ENCODE measurements around the gene DDX50. TPM values are rescaled to one million over a fixed set of nuclear protein-coding genes. Genes with fewer than 3 reads are reported as not detected.
A peak's percentile ranks its signal among the peaks of the same experiment; 100 is the strongest.

DDX50 gene
- total RNA-seq, 1 experiment from 2014 or later: 33.8 TPM

DNA sequence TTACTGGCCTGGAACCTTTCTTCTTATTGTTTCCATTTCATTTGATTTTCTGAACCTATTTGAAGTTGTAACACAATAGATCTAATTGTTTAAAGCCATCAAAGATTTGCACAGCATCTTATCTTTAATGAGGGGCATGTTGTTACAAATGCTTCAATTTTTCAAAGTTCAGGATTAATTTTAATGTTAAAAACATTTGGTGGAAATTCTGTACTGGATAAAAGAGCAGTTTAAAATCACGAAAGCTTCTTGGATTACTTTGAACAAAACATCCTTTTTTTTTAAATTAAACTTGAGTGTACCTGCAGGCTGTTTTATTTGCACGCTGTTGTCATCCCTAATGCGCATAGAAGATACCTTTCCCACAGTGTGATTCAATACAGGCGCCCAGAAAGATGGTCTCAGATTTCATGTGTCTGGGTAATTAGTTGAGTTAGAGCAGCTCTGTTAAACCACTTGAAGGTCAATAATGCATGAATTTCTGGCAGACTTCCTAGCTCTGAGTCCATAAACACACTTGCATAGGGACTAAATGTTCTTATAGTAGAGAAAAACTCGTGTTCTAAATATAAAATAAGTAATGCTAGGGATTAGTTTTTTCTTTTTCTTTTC, 29.3 kb upstream of the DDX50 start:
- 0 out of 2 replicates have a peak, but pooled peaks cover 8% of the 10 kb centered on the region for H3K9me3 ChIP-seq (ENCODE audit: insufficient read depth, low read depth)
- no TSS peak for BruUV-seq (replicated peaks)
- H3F3A ChIP-seq (ENCODE audit: insufficient read depth, low read depth): 0 out of 2 replicates have a peak, but pooled peaks cover 4% of the 10 kb centered on the region
- intact Hi-C loops (cut with micrococcal nuclease; ENCODE audit: unreplicated experiment): no loop called here
- no peaks in the 10 kb centered on the region for H3K27me3 ChIP-seq (ENCODE audit: insufficient read depth, low read depth)
- TF ChIP-seq EZH2 (IDR thresholded peaks at IDR 0.05; ENCODE audit: low read depth): no peak
- TF ChIP-seq, protein P1, sequence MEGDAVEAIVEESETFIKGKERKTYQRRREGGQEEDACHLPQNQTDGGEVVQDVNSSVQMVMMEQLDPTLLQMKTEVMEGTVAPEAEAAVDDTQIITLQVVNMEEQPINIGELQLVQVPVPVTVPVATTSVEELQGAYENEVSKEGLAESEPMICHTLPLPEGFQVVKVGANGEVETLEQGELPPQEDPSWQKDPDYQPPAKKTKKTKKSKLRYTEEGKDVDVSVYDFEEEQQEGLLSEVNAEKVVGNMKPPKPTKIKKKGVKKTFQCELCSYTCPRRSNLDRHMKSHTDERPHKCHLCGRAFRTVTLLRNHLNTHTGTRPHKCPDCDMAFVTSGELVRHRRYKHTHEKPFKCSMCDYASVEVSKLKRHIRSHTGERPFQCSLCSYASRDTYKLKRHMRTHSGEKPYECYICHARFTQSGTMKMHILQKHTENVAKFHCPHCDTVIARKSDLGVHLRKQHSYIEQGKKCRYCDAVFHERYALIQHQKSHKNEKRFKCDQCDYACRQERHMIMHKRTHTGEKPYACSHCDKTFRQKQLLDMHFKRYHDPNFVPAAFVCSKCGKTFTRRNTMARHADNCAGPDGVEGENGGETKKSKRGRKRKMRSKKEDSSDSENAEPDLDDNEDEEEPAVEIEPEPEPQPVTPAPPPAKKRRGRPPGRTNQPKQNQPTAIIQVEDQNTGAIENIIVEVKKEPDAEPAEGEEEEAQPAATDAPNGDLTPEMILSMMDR (conservative IDR thresholded peaks at IDR 0.05): no peak
- no peak overlapping the region for H2AFZ ChIP-seq
- no peaks in the 10 kb centered on the region for H3K79me2 ChIP-seq (ENCODE audit: low read depth)
- peak in 1 of 2 experiments; percentile 80 for DNase-seq
- H3K4me3 ChIP-seq: no peak overlapping the region
- H3K27ac ChIP-seq: no peak overlapping the region
- H3K9me2 ChIP-seq (ENCODE audit: insufficient read depth): no peaks in the 10 kb centered on the region
- peak overlapping the region; percentile 10; the same call in 1 of the 2 replicates for H3K4me2 ChIP-seq
- ChIA-PET POLR2A (ENCODE audit: unreplicated experiment) (interaction anchor here (0.5 kb wide), 1 partner anchor 33 kb away, joined by 10 read pairs; no protein-coding TSS in a partner anchor), CTCF (interaction anchor here (0.6 kb wide), 1 partner anchor 96 kb away, joined by 17 read pairs; no protein-coding TSS in a partner anchor)
- H3K4me1 ChIP-seq (replicated peaks; ENCODE audit: insufficient read depth): peaks cover 11% of the 10 kb centered on the region
- no peaks in the 10 kb centered on the region for H4K20me1 ChIP-seq (ENCODE audit: insufficient read depth)
- H3K36me3 ChIP-seq (ENCODE audit: low read depth): no peaks in the 10 kb centered on the region

DNA sequence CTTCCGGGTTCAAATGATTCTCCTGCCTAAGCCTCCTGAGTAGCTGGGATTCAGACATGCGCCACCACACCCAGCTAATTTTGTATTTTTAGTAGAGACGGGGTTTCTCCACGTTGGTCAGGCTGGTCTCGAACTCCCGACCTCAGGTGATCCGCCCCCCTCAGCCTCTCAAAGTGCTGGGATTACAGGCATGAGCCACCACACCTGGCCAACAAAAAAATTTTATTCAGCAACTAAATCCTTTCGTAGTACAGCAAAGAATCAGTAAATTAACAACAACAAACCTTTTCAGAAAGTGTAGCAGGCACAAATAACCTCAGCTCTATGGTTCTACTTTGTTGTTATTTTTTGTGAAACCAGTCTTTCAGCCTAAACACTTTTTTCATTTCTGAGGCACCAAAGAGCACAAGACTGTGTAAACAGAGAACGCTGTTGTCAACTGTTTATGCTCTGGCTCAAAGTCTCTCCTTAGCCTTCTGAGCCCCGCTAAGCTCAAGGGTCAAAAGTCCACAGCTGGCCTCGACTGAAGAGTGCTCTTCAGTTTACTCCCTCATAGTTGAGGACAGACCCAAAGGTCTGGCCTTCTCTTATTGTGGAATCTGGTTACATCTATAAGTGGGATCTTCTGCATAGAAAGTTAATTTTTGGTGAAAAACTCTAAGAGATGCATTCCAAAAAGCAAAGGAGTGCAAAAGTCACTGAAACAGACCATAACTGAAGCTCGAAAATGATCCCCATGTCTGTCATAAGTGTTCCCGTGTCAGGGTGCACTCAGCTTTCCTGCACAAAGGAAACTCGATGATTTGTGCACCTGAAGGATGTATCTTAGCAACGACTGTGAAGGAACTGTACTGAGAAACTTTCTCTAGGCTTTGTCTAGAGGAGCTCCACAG, 24.6 kb upstream of the DDX50 start:
- H3K4me1 ChIP-seq (replicated peaks; ENCODE audit: insufficient read depth): peaks cover 9% of the 10 kb centered on the region
- 0 out of 2 replicates have a peak, but pooled peaks cover 4% of the 10 kb centered on the region for H3F3A ChIP-seq (ENCODE audit: insufficient read depth, low read depth)
- no peaks in the 10 kb centered on the region for H3K9me2 ChIP-seq (ENCODE audit: insufficient read depth)
- no peak overlapping the region for H3K27ac ChIP-seq
- ChIA-PET POLR2A (ENCODE audit: unreplicated experiment) (interaction anchor here (0.6 kb wide), 1 partner anchor 61 kb away, joined by 12 read pairs; no protein-coding TSS in a partner anchor), CTCF (no interaction called here)
- BruUV-seq (replicated peaks): no TSS peak
- no peaks in the 10 kb centered on the region for H3K27me3 ChIP-seq (ENCODE audit: insufficient read depth, low read depth)
- intact Hi-C loops (cut with micrococcal nuclease; ENCODE audit: unreplicated experiment): no loop called here
- no peaks in the 10 kb centered on the region for H3K36me3 ChIP-seq (ENCODE audit: low read depth)
- no peak overlapping the region for H3K4me3 ChIP-seq
- H4K20me1 ChIP-seq (ENCODE audit: insufficient read depth): no peaks in the 10 kb centered on the region
- DNase-seq: no peak
- H3K79me2 ChIP-seq (ENCODE audit: low read depth): no peaks in the 10 kb centered on the region
- no peak for TF ChIP-seq EZH2 (IDR thresholded peaks at IDR 0.05; ENCODE audit: low read depth)
- TF ChIP-seq, protein P1 (conservative IDR thresholded peaks at IDR 0.05): no peak
- no peaks in the 10 kb centered on the region for H3K9me3 ChIP-seq (ENCODE audit: insufficient read depth, low read depth)
- H3K4me2 ChIP-seq: no peak overlapping the region
- no peak overlapping the region for H2AFZ ChIP-seq

- no peaks in the 10 kb centered on the region for H4K20me1 ChIP-seq (ENCODE audit: insufficient read depth)
- no peak overlapping the region for H3K4me3 ChIP-seq
- H3F3A ChIP-seq (ENCODE audit: insufficient read depth, low read depth): 0 out of 2 replicates have a peak, but pooled peaks cover 4% of the 10 kb centered on the region
- H3K9me2 ChIP-seq (ENCODE audit: insufficient read depth): no peaks in the 10 kb centered on the region
- H3K79me2 ChIP-seq (ENCODE audit: low read depth): no peaks in the 10 kb centered on the region
- no peaks in the 10 kb centered on the region for H3K4me1 ChIP-seq (replicated peaks; ENCODE audit: insufficient read depth)
- no peaks in the 10 kb centered on the region for H3K27me3 ChIP-seq (ENCODE audit: insufficient read depth, low read depth)
- TF ChIP-seq EZH2 (IDR thresholded peaks at IDR 0.05; ENCODE audit: low read depth): no peak
- TF ChIP-seq, protein P1 (conservative IDR thresholded peaks at IDR 0.05): no peak
- intact Hi-C loops (cut with micrococcal nuclease; ENCODE audit: unreplicated experiment): no loop called here
- H3K36me3 ChIP-seq (ENCODE audit: low read depth): no peaks in the 10 kb centered on the region
- no peak overlapping the region for H3K4me2 ChIP-seq
- no peaks in the 10 kb centered on the region for H3K9me3 ChIP-seq (ENCODE audit: insufficient read depth, low read depth)
- no peak overlapping the region for H2AFZ ChIP-seq
- no peak overlapping the region for H3K27ac ChIP-seq
- POLR2A ChIA-PET (ENCODE audit: unreplicated experiment): no interaction called here
- BruUV-seq (replicated peaks): no TSS peak
- DNase-seq: no peak
- CTCF ChIA-PET: interaction anchor here (0.6 kb wide), 1 partner anchor 92 kb away, joined by 5 read pairs; no protein-coding TSS in a partner anchor
Observed at GRCh38 chr10:68877482-68878110, 23.5 kb upstream of the DDX50 start.
